ENCODE data around the gene HPCAL1. TPM values are rescaled to one million over a fixed set of nuclear protein-coding genes. Genes with fewer than 3 reads are reported as not detected.

The HPCAL1 gene
- total and polyA plus RNA-seq, 2 of the 8 experiments (the other 6 are each of a cell fraction or from before 2014, with no cell fraction given): 5.8 to 8.6 TPM

DNA sequence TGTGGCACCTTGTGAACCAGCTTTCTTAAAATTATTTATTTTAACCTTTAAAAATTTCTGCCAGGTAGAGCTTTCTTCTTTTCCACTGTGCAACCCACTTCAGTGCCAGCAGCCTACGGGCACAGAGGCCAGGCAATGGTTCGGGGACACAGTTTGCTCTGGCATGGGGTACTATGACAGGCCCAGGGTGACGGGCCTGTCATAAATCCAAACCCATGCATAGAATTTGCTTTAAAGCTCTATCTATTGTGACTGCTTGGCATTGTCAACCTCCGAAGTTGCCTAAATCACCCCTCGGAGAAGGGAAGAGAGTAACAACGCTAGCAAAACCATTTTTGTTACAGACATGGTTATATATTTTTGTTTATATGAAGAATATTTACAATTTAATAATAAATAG is 143.9 kb downstream of the HPCAL1 start:
- no peak for FAIRE-seq
- peaks cover 3 to 29% (median 21%) of the 10 kb centered on the region in 4 experiments; a peak in 6 of 8 replicates for H3K36me3 ChIP-seq (ENCODE audit: control insufficient read depth in 2 of 4, insufficient read depth in 4 of 4, low read length in 3 of 4)
- POLR2A ChIA-PET (ENCODE audit: partially characterized antibody): interaction anchor here (0.7 to 4.7 kb wide), 3 partner anchors 9 to 327 kb away, joined by 3 to 44 read pairs (median 3); no protein-coding TSS in a partner anchor
- no peak for DNase-seq (ENCODE audit: low read depth in 1 of 2, low spot score in 2 of 2)
- no peak overlapping the region for H2BK5ac ChIP-seq (ENCODE audit: low read depth, low read length)
- H3K4me2 ChIP-seq (ENCODE audit: insufficient read depth in 1 of 2, low read depth in 2 of 2, low read length in 2 of 2): peak overlapping the region in 1 of 2 experiments; percentile 23; a peak in 2 of 4 replicates
- peaks cover 0 to 28% (median 12%) of the 10 kb centered on the region in 4 experiments; a peak in 5 of 7 replicates for H3K27me3 ChIP-seq (replicated peaks in 1 of 4; ENCODE audit: control insufficient read depth in 3 of 4, extremely low read depth in 1 of 4, insufficient read depth in 3 of 4, low read length in 3 of 4)
- H3K23me2 ChIP-seq (ENCODE audit: low read depth, low read length): peaks cover 4% of the 10 kb centered on the region; the same call in 1 of the 2 replicates
- H3K79me2 ChIP-seq (ENCODE audit: control insufficient read depth in 1 of 2, insufficient read depth in 2 of 2, low read length in 2 of 2): peaks cover 0 to 23% of the 10 kb centered on the region in 2 experiments; a peak in 2 of 4 replicates
- H3K4me1 ChIP-seq (replicated peaks in 1 of 4; ENCODE audit: control insufficient read depth in 3 of 4, insufficient read depth in 4 of 4, low read length in 3 of 4): peaks cover 2 to 10% (median 4%) of the 10 kb centered on the region in 4 experiments; a peak in 6 of 7 replicates
- no peak overlapping the region for H4K91ac ChIP-seq (replicated peaks; ENCODE audit: insufficient read length, low read length)
- no peaks in the 10 kb centered on the region for H3K9me3 ChIP-seq (ENCODE audit: insufficient read depth in 2 of 2, low read depth in 1 of 2, low read length in 1 of 2)
- 87% methylated on average over 6 of the region's 6 CpGs; no CpG with 5 or more reads in 1 of the 2 experiments for WGBS, 2 experiments (ENCODE audit: extremely low coverage in 1 of 2, insufficient coverage in 1 of 2, insufficient read length in 1 of 2, insufficient replicate concordance in 2 of 2, low coverage in 1 of 2, low lambda C conversion rate in 2 of 2, missing lambda C conversion rate in 1 of 2)
- H2BK12ac ChIP-seq (ENCODE audit: low read depth, low read length): no peak overlapping the region
- no peak overlapping the region for H2BK15ac ChIP-seq (ENCODE audit: low read length)
- H4K5ac ChIP-seq (ENCODE audit: insufficient read length, low read depth, low read length): no peak overlapping the region
- H2AFZ ChIP-seq (ENCODE audit: low read length): no peak overlapping the region
- H3K79me1 ChIP-seq (ENCODE audit: low read depth, low read length): no peaks in the 10 kb centered on the region
- H2AK5ac ChIP-seq (ENCODE audit: low read depth, low read length): no peak overlapping the region
- H4K20me1 ChIP-seq (replicated peaks in 1 of 2; ENCODE audit: control insufficient read depth in 1 of 2, insufficient read depth in 2 of 2, low read length in 2 of 2): peaks cover 0 to 2% of the 10 kb centered on the region in 2 experiments
- H3K27ac ChIP-seq (ENCODE audit: low read depth, low read length): no peak overlapping the region
- H2BK20ac ChIP-seq (ENCODE audit: low read length): no peak overlapping the region
- CTCF ChIA-PET (ENCODE audit: partially characterized antibody): interaction anchor here (0.5 to 3.6 kb wide), 7 partner anchors 9 to 375 kb away, joined by 3 to 25 read pairs (median 3); no protein-coding TSS in a partner anchor
- no peak overlapping the region for H3K4ac ChIP-seq (replicated peaks; ENCODE audit: insufficient read length, low read depth, low read length)
- no peak overlapping the region for H3K4me3 ChIP-seq (ENCODE audit: extremely low read depth in 1 of 4, insufficient read depth in 2 of 4, low read depth in 3 of 4, low read length in 4 of 4)
- H3K56ac ChIP-seq (replicated peaks; ENCODE audit: insufficient read length, low read depth, low read length): no peak overlapping the region
- no peak overlapping the region for H3K23ac ChIP-seq (ENCODE audit: insufficient read length)
- no peak overlapping the region for H4K8ac ChIP-seq (ENCODE audit: extremely low read depth, insufficient read depth, low read length)
- H3K14ac ChIP-seq (ENCODE audit: insufficient read length): no peak overlapping the region
- H2BK120ac ChIP-seq (replicated peaks; ENCODE audit: low read depth, low read length): no peak overlapping the region
- no peak overlapping the region for H3K9ac ChIP-seq (replicated peaks in 1 of 4; ENCODE audit: extremely low read depth in 1 of 4, low read depth in 3 of 4, low read length in 3 of 4)
- no peak overlapping the region for H3K18ac ChIP-seq (ENCODE audit: extremely low read depth, low read length)
- no peak for TF ChIP-seq BCL11A (IDR thresholded peaks at IDR 0.05; ENCODE audit: low read depth in 2 of 2, low read length in 2 of 2)
- no peak for TF ChIP-seq SIRT6 (IDR thresholded peaks at IDR 0.05; ENCODE audit: low read length)
- no peak for TF ChIP-seq EP300 (IDR thresholded peaks at IDR 0.05; ENCODE audit: borderline replicate concordance in 1 of 2, low read depth in 2 of 2, low read length in 2 of 2)
- TF ChIP-seq SRF (IDR thresholded peaks at IDR 0.05; ENCODE audit: low read depth, low read length): no peak
- TF ChIP-seq FOSL1 (IDR thresholded peaks at IDR 0.05; ENCODE audit: insufficient read depth, low read depth, low read length): no peak
- TF ChIP-seq RNF2 (IDR thresholded peaks at IDR 0.05; ENCODE audit: borderline replicate concordance, low read depth, low read length, missing control alignments, poor library complexity, severe bottlenecking): no peak
- no peak for TF ChIP-seq EGR1 (IDR thresholded peaks at IDR 0.05; ENCODE audit: borderline replicate concordance, low read depth, low read length)
- TF ChIP-seq NRF1 (IDR thresholded peaks at IDR 0.05; ENCODE audit: low read depth, low read length): no peak
- no peak for TF ChIP-seq BACH1 (IDR thresholded peaks at IDR 0.05; ENCODE audit: low read length)
- TF ChIP-seq POU5F1 (IDR thresholded peaks at IDR 0.05; ENCODE audit: low read depth, low read length): no peak
- TF ChIP-seq SIN3A (conservative IDR thresholded peaks at IDR 0.05 in 1 of 2, IDR thresholded peaks at IDR 0.05 in 1 of 2; ENCODE audit: low read depth in 1 of 2, low read length in 2 of 2): no peak
- TF ChIP-seq CHD2 (IDR thresholded peaks at IDR 0.05; ENCODE audit: low read length): no peak
- no peak for TF ChIP-seq SUZ12 (IDR thresholded peaks at IDR 0.05; ENCODE audit: low read length)
